PC-3 (cell line): ENCODE data around the gene TRDMT1.

Experiments
- CTCF ChIP-seq: fragments of 300-600 bp; sonication (generic); conservative IDR thresholded peaks from 2 replicates; pipeline ENCODE4 v1.5.1; 2017; ENCODE audit warnings: antibody characterized with exemption, low read depth, mild to moderate bottlenecking, low read length
- EZH2phosphoT487 ChIP-seq: fragments of 300-600 bp; sonication (generic); IDR thresholded peaks from 2 replicates; pipeline ENCODE4 v1.6.1; 2018; ENCODE audit warnings: mild to moderate bottlenecking, antibody characterized with exemption, low read length, borderline replicate concordance

- TF ChIP-seq CTCF (no peak), EZH2phosphoT487 (no peak)
These were observed 1.2 kb downstream of the TRDMT1 start for GRCh38 chr10:17200001-17200911.
